GM18870 (cell line): ENCODE data around the gene PTGES3.
"Not testable (repeated sequence)": the region's sequence is repeated elsewhere in the genome, so short reads cannot be mapped to it uniquely, and the experiment has no call there.

Experiments used
- ATAC-seq: cut with Tn5 transposase; IDR thresholded peaks from one replicate; pipeline ENCODE4 v1.9.1; 2021; ENCODE audit warnings: moderate library complexity; ENCODE audit not compliant: unreplicated experiment

The PTGES3 gene

GRCh38 chr12:56688129-56688845 lies at the start of gene PTGES3:
TSS of gene PTGES3 (minus strand) at chr12:56688284. CDS start at chr12:56687999, 285 bp downstream.
- peak; percentile 59 for ATAC-seq

GRCh38 chr12:56728139-56728861 lies 40.2 kb upstream of the PTGES3 start:
- ATAC-seq, result no peak

GRCh38 chr12:56726196-56726675 lies 38.2 kb upstream of the PTGES3 start:
- not testable (repeated sequence) for ATAC-seq

GRCh38 chr12:56725723-56726102 lies 37.6 kb upstream of the PTGES3 start:
- ATAC-seq, result no peak

- ATAC-seq, result peak; percentile 91
Observed at GRCh38 chr12:56724972-56725722, 37.1 kb upstream of the PTGES3 start, which contains the start of gene NACA. TSS of gene NACA (minus strand) at chr12:56725299. CDS start at chr12:56724521, 778 bp downstream.

- ATAC-seq, result no peak
Observed at GRCh38 chr12:56724701-56724971, 36.6 kb upstream of the PTGES3 start.

- ATAC-seq, result no peak
Observed at GRCh38 chr12:56723889-56724700, 36.0 kb upstream of the PTGES3 start.

GRCh38 chr12:56723352-56723751 lies 35.3 kb upstream of the PTGES3 start:
- ATAC-seq, result no peak

GRCh38 chr12:56722832-56723231 lies 34.7 kb upstream of the PTGES3 start:
- ATAC-seq, result no peak

- ATAC-seq, result no peak
Observed at GRCh38 chr12:56721721-56722120, 33.6 kb upstream of the PTGES3 start.

GRCh38 chr12:56721216-56721615 lies 33.1 kb upstream of the PTGES3 start:
- ATAC-seq, result no peak

GRCh38 chr12:56720731-56721151 lies 32.7 kb upstream of the PTGES3 start:
- ATAC-seq, result no peak

- ATAC-seq, result no peak
Observed at GRCh38 chr12:56719056-56719455, 31.0 kb upstream of the PTGES3 start.

GRCh38 chr12:56718636-56719035 lies 30.6 kb upstream of the PTGES3 start:
- no peak for ATAC-seq

GRCh38 chr12:56718149-56718548 lies 30.1 kb upstream of the PTGES3 start:
- ATAC-seq, result no peak

GRCh38 chr12:56716933-56717880 lies 29.1 kb upstream of the PTGES3 start:
- no peak for ATAC-seq

GRCh38 chr12:56716458-56716857 lies 28.4 kb upstream of the PTGES3 start:
- ATAC-seq, result no peak

GRCh38 chr12:56715798-56716197 lies 27.7 kb upstream of the PTGES3 start:
- no peak for ATAC-seq

GRCh38 chr12:56714431-56714929 lies 26.4 kb upstream of the PTGES3 start:
- ATAC-seq, result no peak
